C4-2B (cell line): ENCODE measurements around the gene DCXR.

Experiments used
- H3K27ac ChIP-seq: fragments of 450-650 bp; 2 replicates; pipeline ENCODE4 v1.5.1; 2017
- ZFX ChIP-seq: fragments of 450-650 bp; IDR thresholded peaks from 2 replicates; pipeline ENCODE4 v1.6.1; 2017
- TF ChIP-seq, protein P1 (sequence below): fragments of 450-650 bp; conservative IDR thresholded peaks from 2 replicates; pipeline ENCODE4 v1.5.1; 2017; ENCODE audit warnings: mild to moderate bottlenecking

Gene DCXR

DNA sequence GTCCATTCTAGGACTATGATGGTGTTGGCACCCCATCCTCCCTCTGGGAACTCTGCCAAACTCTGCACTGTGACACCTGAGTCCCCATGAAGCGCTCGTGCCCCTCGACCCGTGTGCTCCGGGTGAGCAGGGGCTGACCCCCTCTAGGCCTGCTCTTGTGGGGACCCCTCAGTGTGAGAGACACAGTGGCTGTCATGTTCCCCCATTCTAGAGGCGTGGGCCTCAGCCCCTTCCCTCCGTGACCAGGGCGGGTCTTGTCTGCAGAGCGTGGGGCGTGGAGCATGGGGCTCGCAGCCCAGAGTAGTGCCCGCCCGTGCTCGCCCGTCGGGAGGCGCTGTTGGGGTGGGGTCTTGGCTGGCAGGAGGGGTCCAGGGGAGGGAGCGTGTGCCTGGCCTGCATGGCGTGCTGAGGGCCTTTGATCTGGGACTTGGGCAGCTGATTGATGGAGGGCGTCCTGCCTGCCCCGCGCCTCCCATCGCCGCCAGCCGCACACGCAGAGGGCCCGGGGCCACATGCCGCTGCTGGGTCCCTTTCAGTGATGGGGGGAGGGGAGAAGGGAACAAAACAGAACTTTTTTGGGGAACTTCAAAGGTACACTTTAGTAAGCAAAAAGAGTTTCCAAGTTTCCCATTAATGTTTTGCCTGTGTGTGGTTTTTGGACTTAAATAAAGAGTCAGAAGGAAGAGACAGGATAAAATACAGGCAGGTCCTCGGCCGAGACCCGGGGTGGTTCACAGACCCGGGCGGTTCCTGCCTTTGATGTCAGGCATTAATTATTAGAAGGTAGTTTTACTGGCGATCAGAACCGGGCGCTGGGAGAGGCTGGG, 37.3 kb downstream of the DCXR start:
- TF ChIP-seq ZFX, result no peak
- TF ChIP-seq, protein P1, sequence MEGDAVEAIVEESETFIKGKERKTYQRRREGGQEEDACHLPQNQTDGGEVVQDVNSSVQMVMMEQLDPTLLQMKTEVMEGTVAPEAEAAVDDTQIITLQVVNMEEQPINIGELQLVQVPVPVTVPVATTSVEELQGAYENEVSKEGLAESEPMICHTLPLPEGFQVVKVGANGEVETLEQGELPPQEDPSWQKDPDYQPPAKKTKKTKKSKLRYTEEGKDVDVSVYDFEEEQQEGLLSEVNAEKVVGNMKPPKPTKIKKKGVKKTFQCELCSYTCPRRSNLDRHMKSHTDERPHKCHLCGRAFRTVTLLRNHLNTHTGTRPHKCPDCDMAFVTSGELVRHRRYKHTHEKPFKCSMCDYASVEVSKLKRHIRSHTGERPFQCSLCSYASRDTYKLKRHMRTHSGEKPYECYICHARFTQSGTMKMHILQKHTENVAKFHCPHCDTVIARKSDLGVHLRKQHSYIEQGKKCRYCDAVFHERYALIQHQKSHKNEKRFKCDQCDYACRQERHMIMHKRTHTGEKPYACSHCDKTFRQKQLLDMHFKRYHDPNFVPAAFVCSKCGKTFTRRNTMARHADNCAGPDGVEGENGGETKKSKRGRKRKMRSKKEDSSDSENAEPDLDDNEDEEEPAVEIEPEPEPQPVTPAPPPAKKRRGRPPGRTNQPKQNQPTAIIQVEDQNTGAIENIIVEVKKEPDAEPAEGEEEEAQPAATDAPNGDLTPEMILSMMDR, result no peak
- H3K27ac ChIP-seq, result no peak overlapping the region

DNA sequence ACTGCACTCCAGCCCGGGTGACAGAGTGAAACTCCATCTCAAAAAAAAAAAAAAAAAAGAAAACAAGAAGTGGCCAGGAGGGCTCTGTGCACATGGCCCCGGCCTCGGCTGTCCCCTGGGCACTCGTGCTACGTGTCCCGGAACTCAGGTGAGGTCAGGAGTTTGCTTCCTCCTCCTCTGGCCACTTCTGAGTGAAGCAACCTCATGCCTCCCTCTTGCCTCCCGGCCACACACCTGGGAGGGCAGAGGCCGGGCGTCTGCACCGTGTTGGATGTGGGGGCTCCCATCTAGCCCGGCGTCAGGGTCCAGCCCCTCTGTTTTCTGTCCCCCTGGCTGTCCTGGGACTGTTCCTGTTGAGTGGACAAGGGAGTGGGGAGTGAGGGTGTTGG, 37.9 kb downstream of the DCXR start:
- TF ChIP-seq, protein P1, result no peak
- no peak for TF ChIP-seq ZFX
- no peak overlapping the region for H3K27ac ChIP-seq

DNA sequence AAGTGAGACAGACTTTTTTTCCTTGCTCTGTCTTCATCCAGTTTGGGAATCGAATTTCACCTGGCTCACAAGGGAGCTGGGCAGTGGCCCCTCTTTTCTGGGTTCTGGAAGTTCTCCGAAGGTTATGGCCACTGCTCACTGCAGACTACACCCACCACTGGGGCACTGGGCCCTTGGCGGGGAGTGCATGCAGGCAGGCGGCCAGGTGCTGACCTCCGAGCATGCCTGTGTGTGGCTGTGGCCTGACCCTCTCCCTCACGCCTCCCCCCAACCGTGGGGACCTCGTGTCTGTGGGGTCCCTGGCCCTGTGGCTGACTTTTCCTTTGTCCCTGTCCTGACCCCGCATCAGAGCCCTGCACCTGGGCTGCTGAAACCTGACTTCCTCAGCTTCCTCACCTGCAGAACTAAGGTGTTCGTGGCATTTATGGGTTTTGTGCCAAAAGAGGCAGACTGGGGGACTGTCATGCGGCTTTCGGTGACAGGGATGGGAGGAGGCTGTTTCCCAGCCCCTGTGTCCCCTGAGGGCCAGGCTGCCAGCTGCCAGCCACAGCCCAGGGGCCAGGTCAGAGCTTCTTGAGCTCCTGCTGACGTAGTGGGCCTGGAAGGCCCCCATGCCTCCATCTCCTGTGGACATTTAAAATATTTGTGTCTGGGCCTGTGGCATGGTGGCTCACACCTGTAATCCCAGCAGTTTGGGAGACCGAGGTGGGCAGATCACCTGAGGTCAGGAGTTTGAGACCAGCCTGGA, 38.6 kb downstream of the DCXR start:
- TF ChIP-seq ZFX, result no peak
- TF ChIP-seq, protein P1, result no peak
- no peak overlapping the region for H3K27ac ChIP-seq

DNA sequence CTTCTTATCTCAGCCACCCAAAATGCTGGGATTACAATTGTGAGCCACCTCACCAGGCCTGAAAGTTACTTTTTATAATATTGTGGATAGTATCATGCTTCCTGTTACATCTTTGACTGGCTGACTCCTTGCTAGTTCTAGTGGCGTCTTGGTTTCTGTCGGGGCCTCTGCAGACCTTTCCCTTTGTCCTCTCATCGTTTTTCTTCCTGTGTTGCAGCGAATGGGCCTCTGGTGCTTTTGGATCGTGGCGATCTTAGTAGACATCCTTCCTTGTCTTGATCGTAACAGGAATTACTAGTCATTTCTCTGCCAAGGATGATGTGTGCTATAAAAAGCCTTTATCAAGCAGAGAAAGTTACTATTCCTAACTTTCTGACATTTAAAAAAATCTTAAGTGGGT, 39.3 kb downstream of the DCXR start:
- TF ChIP-seq ZFX, result no peak
- TF ChIP-seq, protein P1, result no peak
- no peak overlapping the region for H3K27ac ChIP-seq

DNA sequence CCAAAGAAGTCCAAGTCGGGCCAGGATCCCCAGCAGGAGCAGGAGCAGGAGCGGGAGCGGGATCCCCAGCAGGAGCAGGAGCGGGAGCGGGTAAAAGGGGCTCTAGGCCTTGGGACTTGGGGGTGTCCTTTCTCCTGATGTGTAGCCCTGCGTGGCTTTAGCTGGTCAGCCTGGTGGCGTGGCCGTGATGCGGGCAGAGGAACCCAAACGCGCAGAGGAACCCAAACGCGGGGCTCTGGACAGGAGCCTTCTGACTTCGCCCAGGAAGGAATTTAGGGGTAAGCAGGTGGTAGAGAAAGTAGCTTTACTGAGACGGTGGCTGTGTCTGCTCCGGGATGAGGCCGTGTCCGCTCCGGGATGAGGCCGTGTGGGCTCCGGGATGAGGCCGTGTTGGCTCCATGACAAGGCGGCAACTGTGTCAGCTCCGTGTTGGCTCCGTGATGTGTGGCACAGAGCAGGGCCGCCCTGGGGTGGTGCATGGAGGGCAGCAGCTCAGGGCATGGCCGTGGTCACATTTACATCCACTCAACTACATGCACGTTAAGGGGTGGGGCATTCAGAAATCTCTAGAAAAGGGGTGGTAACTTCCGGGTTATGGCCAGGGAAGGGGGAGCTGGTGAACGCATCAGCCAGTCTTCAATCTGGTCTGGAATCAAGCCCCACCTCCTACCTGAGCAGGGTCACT, 40.6 kb downstream of the DCXR start:
- no peak overlapping the region for H3K27ac ChIP-seq
- no peak for TF ChIP-seq ZFX
- TF ChIP-seq, protein P1, result no peak

DNA sequence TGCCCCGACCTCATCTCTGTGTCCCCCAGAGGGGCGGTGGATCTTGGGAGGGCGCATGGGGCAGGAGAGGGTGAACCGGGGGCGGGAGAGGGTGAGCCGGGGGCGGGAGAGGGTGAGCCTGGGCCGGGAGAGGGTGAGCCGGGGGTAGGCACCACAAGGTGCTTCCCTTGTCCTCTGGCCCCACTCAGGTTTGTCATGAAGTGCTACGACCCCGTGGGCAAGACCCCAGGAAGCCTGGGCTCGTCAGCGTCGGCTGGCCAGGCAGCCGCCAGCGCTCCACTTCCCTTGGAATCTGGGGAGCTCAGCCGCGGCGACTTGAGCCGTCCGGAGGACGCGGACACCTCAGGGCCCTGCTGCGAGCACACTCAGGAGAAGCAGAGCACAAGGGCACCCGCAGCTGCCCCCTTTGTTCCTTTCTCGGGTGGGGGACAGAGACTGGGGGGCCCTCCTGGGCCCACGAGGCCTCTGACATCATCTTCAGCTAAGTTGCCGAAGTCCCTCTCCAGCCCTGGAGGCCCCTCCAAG, 41.2 kb downstream of the DCXR start:
- TF ChIP-seq, protein P1, result no peak
- TF ChIP-seq ZFX, result no peak
- H3K27ac ChIP-seq, result no peak overlapping the region
